ENCODE results near the gene MOCS2.

MOCS2 gene

GRCh38 chr5:53052499-53052898, 57.1 kb downstream of the MOCS2 start:
- in situ Hi-C loops (cut with MboI; ENCODE audit: low sequenced_read_pairs, unreplicated experiment) = no loop called here

GRCh38 chr5:53048248-53048647, 61.3 kb downstream of the MOCS2 start:
- no peak for TF ChIP-seq CTCF (IDR thresholded peaks at IDR 0.05; ENCODE audit: borderline replicate concordance, control extremely low read depth, extremely low read depth, insufficient read depth, missing control alignments)
- DNase-seq (ENCODE audit: low spot score) = no peak
- in situ Hi-C loops (cut with MboI; ENCODE audit: low sequenced_read_pairs, unreplicated experiment) = no loop called here

More at GRCh38 chr5:53052499-53052898, 57.1 kb downstream of the MOCS2 start:
- TF ChIP-seq CTCF (IDR thresholded peaks at IDR 0.05; ENCODE audit: borderline replicate concordance, control extremely low read depth, extremely low read depth, insufficient read depth, missing control alignments) = no peak
- DNase-seq (ENCODE audit: low spot score) = no peak
